NB4 (cell line): ENCODE measurements around the gene CDH11.

Source experiments
- CTCF ChIP-seq: IDR thresholded peaks from one replicate; pipeline ENCODE4 v1.5.1; 2012; ENCODE audit warnings: low read depth, low read length
- POLR2A ChIP-seq: IDR thresholded peaks from 2 replicates; pipeline ENCODE4 v1.6.1; 2011; ENCODE audit warnings: mild to moderate bottlenecking; ENCODE audit not compliant: insufficient read length; ENCODE audit errors: extremely low read depth

- TF ChIP-seq POLR2A = no peak
- TF ChIP-seq CTCF = no peak
Observed at GRCh38 chr16:64952177-64952576, 169.7 kb downstream of the CDH11 start.
